Neural progenitor cell (in vitro differentiated cells): ENCODE data around the gene FUT3.

Experiments
- EZH2phosphoT487 ChIP-seq: fragments of 200-600 bp; sonication (generic); IDR thresholded peaks from 2 replicates; pipeline ENCODE4 v1.6.1; 2017; ENCODE audit warnings: antibody characterized with exemption
- TF ChIP-seq, protein P1 (sequence below): fragments of 200-600 bp; sonication (generic); IDR thresholded peaks from 2 replicates; pipeline ENCODE4 v1.5.1; 2017; ENCODE audit warnings: antibody characterized with exemption, mild to moderate bottlenecking

DNA sequence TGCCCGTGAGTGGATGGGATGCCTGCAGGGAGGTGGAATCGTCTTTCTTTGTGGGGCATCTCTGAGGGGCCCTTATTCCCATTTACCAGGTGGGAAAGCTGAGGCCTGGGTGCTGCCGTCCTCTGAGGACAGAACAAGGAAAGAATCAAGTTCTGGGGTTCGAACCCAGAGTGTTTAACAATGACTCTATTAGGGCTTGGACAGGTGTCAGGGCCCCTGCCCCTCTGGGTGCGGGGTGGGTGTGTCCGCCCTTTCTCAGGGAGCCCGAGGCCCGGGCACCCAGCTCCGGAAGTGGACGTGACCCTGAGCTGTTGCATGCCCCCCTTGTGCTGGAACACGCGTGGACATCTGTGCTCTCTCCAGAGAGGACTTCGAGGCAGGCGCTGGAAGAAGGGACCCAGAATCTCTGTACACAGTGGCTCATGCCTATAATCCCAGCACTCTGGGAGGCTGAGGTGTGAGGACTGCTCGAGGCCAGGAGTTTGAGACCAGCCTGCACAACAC lies 41.6 kb upstream of the FUT3 start:
- TF ChIP-seq, protein P1, sequence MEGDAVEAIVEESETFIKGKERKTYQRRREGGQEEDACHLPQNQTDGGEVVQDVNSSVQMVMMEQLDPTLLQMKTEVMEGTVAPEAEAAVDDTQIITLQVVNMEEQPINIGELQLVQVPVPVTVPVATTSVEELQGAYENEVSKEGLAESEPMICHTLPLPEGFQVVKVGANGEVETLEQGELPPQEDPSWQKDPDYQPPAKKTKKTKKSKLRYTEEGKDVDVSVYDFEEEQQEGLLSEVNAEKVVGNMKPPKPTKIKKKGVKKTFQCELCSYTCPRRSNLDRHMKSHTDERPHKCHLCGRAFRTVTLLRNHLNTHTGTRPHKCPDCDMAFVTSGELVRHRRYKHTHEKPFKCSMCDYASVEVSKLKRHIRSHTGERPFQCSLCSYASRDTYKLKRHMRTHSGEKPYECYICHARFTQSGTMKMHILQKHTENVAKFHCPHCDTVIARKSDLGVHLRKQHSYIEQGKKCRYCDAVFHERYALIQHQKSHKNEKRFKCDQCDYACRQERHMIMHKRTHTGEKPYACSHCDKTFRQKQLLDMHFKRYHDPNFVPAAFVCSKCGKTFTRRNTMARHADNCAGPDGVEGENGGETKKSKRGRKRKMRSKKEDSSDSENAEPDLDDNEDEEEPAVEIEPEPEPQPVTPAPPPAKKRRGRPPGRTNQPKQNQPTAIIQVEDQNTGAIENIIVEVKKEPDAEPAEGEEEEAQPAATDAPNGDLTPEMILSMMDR = no peak
- TF ChIP-seq EZH2phosphoT487 = no peak
